ENCODE results near the gene HFM1.
"Not testable (repeated sequence)": the region's sequence is repeated elsewhere in the genome, so short reads cannot be mapped to it uniquely, and the experiment has no call there.

The HFM1 gene

DNA sequence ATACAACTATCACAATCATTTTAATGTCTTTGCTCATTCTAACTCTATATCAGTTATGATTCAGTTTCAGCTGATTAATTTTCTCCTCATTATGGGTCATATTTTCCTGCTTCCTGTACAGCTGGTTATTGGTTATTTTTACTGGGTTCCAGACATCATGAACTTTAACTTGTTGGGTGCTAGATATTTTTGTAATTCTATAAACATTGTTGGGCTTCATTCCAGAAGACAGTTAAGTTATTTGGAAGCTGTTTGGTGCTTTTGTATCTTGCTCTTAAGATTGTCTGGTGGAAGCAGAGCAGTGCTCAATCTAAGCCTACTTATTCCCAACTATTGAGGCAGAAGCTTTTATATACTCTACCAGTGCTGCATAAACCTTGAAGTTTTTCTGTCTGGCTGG, 34.4 kb upstream of the HFM1 start:
- DNase-seq (ENCODE audit: low read depth), result no peak
- H3K4me3 ChIP-seq (ENCODE audit: low read depth, low read length), result no peak overlapping the region
- no peak for TF ChIP-seq MYC (IDR thresholded peaks at IDR 0.05; ENCODE audit: low read depth, low read length)
- TF ChIP-seq, protein P1, sequence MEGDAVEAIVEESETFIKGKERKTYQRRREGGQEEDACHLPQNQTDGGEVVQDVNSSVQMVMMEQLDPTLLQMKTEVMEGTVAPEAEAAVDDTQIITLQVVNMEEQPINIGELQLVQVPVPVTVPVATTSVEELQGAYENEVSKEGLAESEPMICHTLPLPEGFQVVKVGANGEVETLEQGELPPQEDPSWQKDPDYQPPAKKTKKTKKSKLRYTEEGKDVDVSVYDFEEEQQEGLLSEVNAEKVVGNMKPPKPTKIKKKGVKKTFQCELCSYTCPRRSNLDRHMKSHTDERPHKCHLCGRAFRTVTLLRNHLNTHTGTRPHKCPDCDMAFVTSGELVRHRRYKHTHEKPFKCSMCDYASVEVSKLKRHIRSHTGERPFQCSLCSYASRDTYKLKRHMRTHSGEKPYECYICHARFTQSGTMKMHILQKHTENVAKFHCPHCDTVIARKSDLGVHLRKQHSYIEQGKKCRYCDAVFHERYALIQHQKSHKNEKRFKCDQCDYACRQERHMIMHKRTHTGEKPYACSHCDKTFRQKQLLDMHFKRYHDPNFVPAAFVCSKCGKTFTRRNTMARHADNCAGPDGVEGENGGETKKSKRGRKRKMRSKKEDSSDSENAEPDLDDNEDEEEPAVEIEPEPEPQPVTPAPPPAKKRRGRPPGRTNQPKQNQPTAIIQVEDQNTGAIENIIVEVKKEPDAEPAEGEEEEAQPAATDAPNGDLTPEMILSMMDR (IDR thresholded peaks at IDR 0.05; ENCODE audit: low read depth, low read length), result no peak

DNA sequence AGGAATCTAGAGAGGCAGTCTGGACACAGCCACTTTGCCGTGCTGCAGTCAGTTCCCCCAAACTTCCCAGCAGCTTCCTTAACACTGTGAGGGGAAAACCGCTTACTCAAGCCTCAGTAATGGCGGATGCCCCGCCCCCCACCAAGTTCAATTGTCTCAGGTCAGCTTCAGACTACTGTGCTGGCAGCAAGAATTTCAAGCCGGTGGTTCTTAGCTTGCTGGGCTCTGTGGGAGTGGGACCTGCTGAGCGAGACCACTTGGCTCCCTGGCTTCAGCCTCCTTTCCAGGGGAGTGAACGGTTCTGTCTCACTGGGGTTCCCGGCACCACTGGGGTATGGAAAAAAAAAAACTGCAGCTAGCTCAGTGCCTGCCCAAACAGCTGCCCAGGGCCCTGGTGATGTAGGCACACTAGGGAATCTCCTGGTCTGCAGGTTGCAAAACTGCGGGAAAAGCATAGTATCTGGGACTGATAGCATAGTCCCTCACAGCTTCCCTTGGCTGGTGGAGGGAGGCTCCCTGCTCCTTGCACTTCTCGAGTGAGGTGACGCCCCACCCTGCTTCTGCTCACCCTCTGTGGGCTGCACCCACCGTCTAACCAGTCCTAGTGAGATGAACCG, 23.7 kb upstream of the HFM1 start:
- no peak for DNase-seq (ENCODE audit: low read depth)
- TF ChIP-seq MAX (IDR thresholded peaks at IDR 0.05; ENCODE audit: low read depth, low read length) (no peak), MYC (IDR thresholded peaks at IDR 0.05; ENCODE audit: low read depth, low read length) (no peak), POLR2A (IDR thresholded peaks at IDR 0.05; ENCODE audit: extremely low read depth, insufficient read length) (no peak)
- TF ChIP-seq, protein P1 (IDR thresholded peaks at IDR 0.05; ENCODE audit: low read depth, low read length), result no peak
- H3K4me3 ChIP-seq (ENCODE audit: low read depth, low read length), result no peak overlapping the region

GRCh38 chr1:91427741-91428140, 23.1 kb upstream of the HFM1 start:
- no peak for DNase-seq (ENCODE audit: low read depth)
- H3K4me3 ChIP-seq (ENCODE audit: low read depth, low read length), result no peak overlapping the region
- TF ChIP-seq MYC (IDR thresholded peaks at IDR 0.05; ENCODE audit: low read depth, low read length), result no peak
- TF ChIP-seq, protein P1 (IDR thresholded peaks at IDR 0.05; ENCODE audit: low read depth, low read length), result no peak
- no peak for TF ChIP-seq POLR2A (IDR thresholded peaks at IDR 0.05; ENCODE audit: extremely low read depth, insufficient read length)
- no peak for TF ChIP-seq MAX (IDR thresholded peaks at IDR 0.05; ENCODE audit: low read depth, low read length)

GRCh38 chr1:91422523-91422922, 17.9 kb upstream of the HFM1 start:
- DNase-seq (ENCODE audit: low read depth), result not testable (repeated sequence)

GRCh38 chr1:91412371-91412770, 7.7 kb upstream of the HFM1 start:
- no peak for DNase-seq (ENCODE audit: low read depth)
- TF ChIP-seq MAX (IDR thresholded peaks at IDR 0.05; ENCODE audit: low read depth, low read length), result no peak
- no peak overlapping the region for H3K4me3 ChIP-seq (ENCODE audit: low read depth, low read length)

More at GRCh38 chr1:91422523-91422922, 17.9 kb upstream of the HFM1 start:
- H3K4me3 ChIP-seq (ENCODE audit: low read depth, low read length), result not testable (repeated sequence)

- H3K4me3 ChIP-seq (ENCODE audit: low read depth, low read length), result no peak overlapping the region
- TF ChIP-seq, protein P1 (IDR thresholded peaks at IDR 0.05; ENCODE audit: low read depth, low read length), result peak; percentile 5
- TF ChIP-seq MAX (IDR thresholded peaks at IDR 0.05; ENCODE audit: low read depth, low read length), result no peak
- DNase-seq (ENCODE audit: low read depth), result peak; percentile 6
Observed at GRCh38 chr1:91406773-91407389, 2.2 kb upstream of the HFM1 start.

DNA sequence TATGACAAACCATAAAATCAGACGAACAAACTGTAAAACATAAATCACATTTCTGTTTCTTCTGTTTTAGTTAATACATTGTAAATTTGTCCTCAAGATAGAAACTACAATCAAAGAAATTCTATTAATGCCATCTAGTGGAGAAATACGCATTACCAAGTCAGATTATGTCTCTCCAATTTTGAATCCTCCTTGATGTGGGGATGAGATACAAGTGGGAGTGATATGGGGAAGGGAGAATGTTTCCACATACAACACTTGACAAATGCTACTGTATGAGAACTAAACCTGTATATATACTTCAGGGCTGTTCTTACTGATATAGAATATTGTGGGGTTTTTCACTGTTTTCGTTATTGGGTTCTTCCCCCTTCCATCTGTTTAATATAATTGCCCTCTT, 2.6 kb downstream of the HFM1 start:
- H3K4me3 ChIP-seq (ENCODE audit: low read depth, low read length), result no peak overlapping the region
- peak; percentile 24 for DNase-seq (ENCODE audit: low read depth)
- TF ChIP-seq MYC (IDR thresholded peaks at IDR 0.05; ENCODE audit: low read depth, low read length), result no peak
- TF ChIP-seq, protein P1 (IDR thresholded peaks at IDR 0.05; ENCODE audit: low read depth, low read length), result peak; percentile 18
